ENCODE results near the gene UPB1.

The UPB1 gene

GRCh38 chr22:24521791-24522245 lies 26.7 kb downstream of the UPB1 start:
- no peak overlapping the region for H3K4me3 ChIP-seq (replicated peaks; ENCODE audit: insufficient read depth, low read length)
- peak in 1 of 2 experiments; percentile 74 for DNase-seq (ENCODE audit: low read depth in 1 of 2, low spot score in 1 of 2)
- no peak; the same call in 1 of the 2 replicates for TF ChIP-seq SPI1 (IDR thresholded peaks at IDR 0.05; ENCODE audit: borderline replicate concordance, low read depth)
- TF ChIP-seq, protein P1, sequence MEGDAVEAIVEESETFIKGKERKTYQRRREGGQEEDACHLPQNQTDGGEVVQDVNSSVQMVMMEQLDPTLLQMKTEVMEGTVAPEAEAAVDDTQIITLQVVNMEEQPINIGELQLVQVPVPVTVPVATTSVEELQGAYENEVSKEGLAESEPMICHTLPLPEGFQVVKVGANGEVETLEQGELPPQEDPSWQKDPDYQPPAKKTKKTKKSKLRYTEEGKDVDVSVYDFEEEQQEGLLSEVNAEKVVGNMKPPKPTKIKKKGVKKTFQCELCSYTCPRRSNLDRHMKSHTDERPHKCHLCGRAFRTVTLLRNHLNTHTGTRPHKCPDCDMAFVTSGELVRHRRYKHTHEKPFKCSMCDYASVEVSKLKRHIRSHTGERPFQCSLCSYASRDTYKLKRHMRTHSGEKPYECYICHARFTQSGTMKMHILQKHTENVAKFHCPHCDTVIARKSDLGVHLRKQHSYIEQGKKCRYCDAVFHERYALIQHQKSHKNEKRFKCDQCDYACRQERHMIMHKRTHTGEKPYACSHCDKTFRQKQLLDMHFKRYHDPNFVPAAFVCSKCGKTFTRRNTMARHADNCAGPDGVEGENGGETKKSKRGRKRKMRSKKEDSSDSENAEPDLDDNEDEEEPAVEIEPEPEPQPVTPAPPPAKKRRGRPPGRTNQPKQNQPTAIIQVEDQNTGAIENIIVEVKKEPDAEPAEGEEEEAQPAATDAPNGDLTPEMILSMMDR (IDR thresholded peaks at IDR 0.05; ENCODE audit: insufficient read depth, low read length): peak; percentile 52
- H3K27ac ChIP-seq (replicated peaks): no peak overlapping the region
- no peaks in the 10 kb centered on the region for H3K27me3 ChIP-seq (ENCODE audit: insufficient read depth, poor library complexity, severe bottlenecking)

- DNase-seq (ENCODE audit: low read depth in 1 of 2, low spot score in 1 of 2): no peak
- no peaks in the 10 kb centered on the region for H3K27me3 ChIP-seq (ENCODE audit: insufficient read depth, poor library complexity, severe bottlenecking)
- TF ChIP-seq SPI1 (IDR thresholded peaks at IDR 0.05; ENCODE audit: borderline replicate concordance, low read depth) (no peak), REST (IDR thresholded peaks at IDR 0.05; ENCODE audit: insufficient replicate concordance, low read depth) (no peak), POLR2AphosphoS5 (IDR thresholded peaks at IDR 0.05; ENCODE audit: low read depth) (no peak), GABPA (IDR thresholded peaks at IDR 0.05; ENCODE audit: low read depth) (no peak)
- TF ChIP-seq, protein P1 (IDR thresholded peaks at IDR 0.05; ENCODE audit: insufficient read depth, low read length): no peak
- H3K4me3 ChIP-seq (replicated peaks; ENCODE audit: insufficient read depth, low read length): no peak overlapping the region
- H3K27ac ChIP-seq (replicated peaks): no peak overlapping the region
Measured at GRCh38 chr22:24523873-24524272, 28.7 kb downstream of the UPB1 start.

- no peak overlapping the region for H3K27ac ChIP-seq (replicated peaks)
- H3K27me3 ChIP-seq (ENCODE audit: insufficient read depth, poor library complexity, severe bottlenecking): no peaks in the 10 kb centered on the region
- TF ChIP-seq, protein P1 (IDR thresholded peaks at IDR 0.05; ENCODE audit: insufficient read depth, low read length): peak; percentile 92
- no peak for TF ChIP-seq SPI1 (IDR thresholded peaks at IDR 0.05; ENCODE audit: borderline replicate concordance, low read depth)
- H3K4me3 ChIP-seq (replicated peaks; ENCODE audit: insufficient read depth, low read length): no peak overlapping the region
- peak; percentile 78 to 90 for DNase-seq (ENCODE audit: low read depth in 1 of 2, low spot score in 1 of 2)
Measured at GRCh38 chr22:24525416-24526037, 30.4 kb downstream of the UPB1 start.

GRCh38 chr22:24526191-24526590 lies 31.1 kb downstream of the UPB1 start:
- Histone ChIP-seq H3K4me3 (replicated peaks; ENCODE audit: insufficient read depth, low read length) (no peak overlapping the region), H3K27ac (replicated peaks) (no peak overlapping the region), H3K27me3 (ENCODE audit: insufficient read depth, poor library complexity, severe bottlenecking) (no peaks in the 10 kb centered on the region)
- DNase-seq (ENCODE audit: low read depth in 1 of 2, low spot score in 1 of 2): no peak
- TF ChIP-seq REST (IDR thresholded peaks at IDR 0.05; ENCODE audit: insufficient replicate concordance, low read depth) (no peak), POLR2AphosphoS5 (IDR thresholded peaks at IDR 0.05; ENCODE audit: low read depth) (no peak), GABPA (IDR thresholded peaks at IDR 0.05; ENCODE audit: low read depth) (no peak), SPI1 (IDR thresholded peaks at IDR 0.05; ENCODE audit: borderline replicate concordance, low read depth) (no peak)
- TF ChIP-seq, protein P1 (IDR thresholded peaks at IDR 0.05; ENCODE audit: insufficient read depth, low read length): no peak

Measured in HL-60 (cell line).